Left ventricle myocardium inferior (tissue), 1 donor: Measurements from ENCODE around the gene CCSER1. TPM values are rescaled to one million over a fixed set of nuclear protein-coding genes. Genes with fewer than 3 reads are reported as not detected.

ENCODE experiments used
- DNase-seq: peaks from one replicate; pipeline ENCODE4 v3.0.0-alpha.2; 2020
- H3K27ac ChIP-seq: fragments of 200-600 bp; replicated peaks from 2 replicates; pipeline ENCODE4 v1.8.0; 2021
- H3K27me3 ChIP-seq: fragments of 200-600 bp; 2 replicates; pipeline ENCODE4 v1.8.0; 2021; ENCODE audit warnings: low read depth
- H3K36me3 ChIP-seq: fragments of 200-600 bp; 2 replicates; pipeline ENCODE4 v1.8.0; 2021
- H3K4me1 ChIP-seq: fragments of 200-600 bp; 2 replicates; pipeline ENCODE4 v1.8.0; 2021
- H3K4me3 ChIP-seq: fragments of 200-600 bp; 2 replicates; pipeline ENCODE4 v1.8.0; 2021; ENCODE audit warnings: mild to moderate bottlenecking, moderate library complexity
- H3K9me3 ChIP-seq: fragments of 200-600 bp; replicated peaks from 2 replicates; pipeline ENCODE4 v1.8.0; 2021
- intact Hi-C: fragments of 100-400 bp; cut with micrococcal nuclease; formaldehyde crosslinking; loops from one replicate; pipeline ENCODE4 v1.11.0; 2022
- total RNA-seq: library from RNA; stranded (reverse); fragmentation: NEBNext Ultra II Directional; extraction: Animal tissue kit (Norgen Biotek cat#: 25700); gene quantifications from one replicate; pipeline ENCODE4 v1.2.1, GENCODE V29; 2021
- TF ChIP-seq, protein P1 (sequence below): fragments of 200-600 bp; IDR thresholded peaks from 2 replicates; pipeline ENCODE4 v1.8.0; 2021; ENCODE audit warnings: antibody characterized with exemption, mild to moderate bottlenecking, borderline replicate concordance
- donor health status: DM: no; HTN: yes; CAD: no; lungs with severe emphysema.

The CCSER1 gene
- total RNA-seq, 1 donor from 2014 or later: 13.2 TPM

DNA sequence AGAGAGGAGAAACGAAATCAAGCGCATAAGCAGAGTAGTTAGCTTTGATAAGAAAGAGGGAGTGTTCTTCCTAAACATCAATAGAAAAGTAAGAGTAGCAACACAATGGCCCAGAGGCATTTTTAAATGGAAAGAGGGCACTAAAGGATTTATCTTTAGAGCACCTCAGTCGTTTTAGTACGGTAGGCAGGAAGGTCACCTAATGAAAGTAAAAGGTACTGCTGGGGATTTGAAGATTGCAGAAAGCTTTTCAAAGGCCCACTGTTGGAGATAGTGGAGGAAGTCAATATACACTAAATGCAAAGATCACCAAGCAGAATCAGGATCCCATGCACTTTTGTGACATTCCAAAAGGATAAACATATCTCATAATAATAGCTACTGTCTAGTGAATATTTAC, 1508.9 kb downstream of the CCSER1 start:
- no peak overlapping the region for H3K4me3 ChIP-seq
- no peaks in the 10 kb centered on the region for H3K27me3 ChIP-seq
- DNase-seq: no peak
- no peaks in the 10 kb centered on the region for H3K36me3 ChIP-seq
- intact Hi-C loops: no loop called here
- H3K4me1 ChIP-seq: no peaks in the 10 kb centered on the region
- H3K27ac ChIP-seq: no peak overlapping the region
- peaks cover 25% of the 10 kb centered on the region for H3K9me3 ChIP-seq
- TF ChIP-seq, protein P1, sequence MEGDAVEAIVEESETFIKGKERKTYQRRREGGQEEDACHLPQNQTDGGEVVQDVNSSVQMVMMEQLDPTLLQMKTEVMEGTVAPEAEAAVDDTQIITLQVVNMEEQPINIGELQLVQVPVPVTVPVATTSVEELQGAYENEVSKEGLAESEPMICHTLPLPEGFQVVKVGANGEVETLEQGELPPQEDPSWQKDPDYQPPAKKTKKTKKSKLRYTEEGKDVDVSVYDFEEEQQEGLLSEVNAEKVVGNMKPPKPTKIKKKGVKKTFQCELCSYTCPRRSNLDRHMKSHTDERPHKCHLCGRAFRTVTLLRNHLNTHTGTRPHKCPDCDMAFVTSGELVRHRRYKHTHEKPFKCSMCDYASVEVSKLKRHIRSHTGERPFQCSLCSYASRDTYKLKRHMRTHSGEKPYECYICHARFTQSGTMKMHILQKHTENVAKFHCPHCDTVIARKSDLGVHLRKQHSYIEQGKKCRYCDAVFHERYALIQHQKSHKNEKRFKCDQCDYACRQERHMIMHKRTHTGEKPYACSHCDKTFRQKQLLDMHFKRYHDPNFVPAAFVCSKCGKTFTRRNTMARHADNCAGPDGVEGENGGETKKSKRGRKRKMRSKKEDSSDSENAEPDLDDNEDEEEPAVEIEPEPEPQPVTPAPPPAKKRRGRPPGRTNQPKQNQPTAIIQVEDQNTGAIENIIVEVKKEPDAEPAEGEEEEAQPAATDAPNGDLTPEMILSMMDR: no peak

Other genes with a start within 250 kb of the CCSER1 start
- 2.4 TPM for gene MMRN1, start 232.5 kb upstream of the CCSER1 start, total RNA-seq